HepG2 (cell line): ENCODE results near the gene NDUFV1. TPM values are rescaled to one million over a fixed set of nuclear protein-coding genes. Genes with fewer than 3 reads are reported as not detected.

Experiments used
- ATAC-seq: fragments of 200-7000 bp; cut with Tn5 transposase; 3 replicates; pipeline ENCODE4 v1.9.1; 2020; ENCODE audit warnings: mild to moderate bottlenecking, moderate library complexity
- Bru-seq: library from RNA; stranded (reverse); fragments of 400-500 nt; gene quantifications from one replicate; lab custom pipeline; 2021; lab: Mats Ljungman, UMichigan
- BruChase-seq, 2 experiments: library from RNA; stranded (reverse); fragments of 400-500 nt; gene quantifications; one replicate each; lab custom pipeline; 2021; lab: Mats Ljungman, UMichigan
- BruUV-seq: library from RNA; stranded (reverse); fragments of 400-500 nt; replicated peaks from 2 replicates; lab custom pipeline; 2021; lab: Mats Ljungman, UMichigan
- CTCF ChIA-PET: fragments of 300-600 bp; formaldehyde crosslinking; extraction: SDS; loops from one replicate; lab custom pipeline; 2021; ENCODE audit warnings: low total read pairs, inconsistent platforms, low intra/inter-chr PET ratio; lab: Yijun Ruan, JAX
- POLR2A ChIA-PET: fragments of 350-600 bp; sonication (Branson Sonifier 250); formaldehyde crosslinking; loops from one replicate; lab custom pipeline; 2020; ENCODE audit warnings: antibody characterized with exemption, inconsistent platforms; lab: Yijun Ruan, JAX
- DNase-seq: peaks from one replicate; pipeline ENCODE4 v3.0.0-alpha.2; 2015; ENCODE audit warnings: low spot score
- FAIRE-seq: peaks from 3 replicates; lab custom pipeline; 2011; peaks lifted over from hg19 to GRCh38; lab: Jason Lieb, UNC
- H2AFZ ChIP-seq: one replicate; pipeline ENCODE4 v1.6.1; 2011; ENCODE audit warnings: low read length, inconsistent platforms
- H3K27ac ChIP-seq: fragments of 300-600 bp; 3 replicates; pipeline ENCODE4 v1.8.0; 2011; ENCODE audit warnings: mixed run types, mild to moderate bottlenecking, mixed read lengths, low read length, inconsistent platforms; ENCODE audit not compliant: insufficient read depth; ENCODE audit errors: extremely low read length
- H3K27me3 ChIP-seq, 2 experiments: fragments of 200-600 bp in 1 of 2; 2 replicates in 1 of 2; 3 replicates in 1 of 2; pipeline versions ENCODE4 v1.6.0 to v1.8.0; 2011; ENCODE audit warnings: low read length in 2 of 2, mild to moderate bottlenecking in 2 of 2, moderate library complexity in 2 of 2, inconsistent platforms in 1 of 2; ENCODE audit not compliant: insufficient read depth in 2 of 2, control insufficient read depth in 1 of 2
- H3K36me3 ChIP-seq, 2 experiments: fragments of 200-600 bp in 1 of 2; replicated peaks in 1 of 2; 2 replicates in 1 of 2; 3 replicates in 1 of 2; pipeline versions ENCODE4 v1.5.1 to v1.8.0; 2011; ENCODE audit warnings: low read length in 2 of 2, inconsistent platforms in 1 of 2; ENCODE audit not compliant: insufficient read depth in 2 of 2, control insufficient read depth in 1 of 2
- H3K4me1 ChIP-seq: 2 replicates; pipeline ENCODE4 v1.5.1; 2012; ENCODE audit warnings: low read length, inconsistent platforms; ENCODE audit not compliant: insufficient read depth
- H3K4me2 ChIP-seq: 2 replicates; pipeline ENCODE4 v1.6.0; 2011; ENCODE audit warnings: low read depth, low read length, inconsistent platforms
- H3K4me3 ChIP-seq, 3 experiments: fragments of 200-600 bp in 1 of 3; sonication (generic), shearing (Covaris generic) in 1 of 3; replicated peaks in 1 of 3; 2 replicates each; pipeline ENCODE4 v1.5.1; 2011 to 2016; ENCODE audit warnings: low read length in 3 of 3, inconsistent platforms in 2 of 3, low read depth in 2 of 3, mild to moderate bottlenecking in 2 of 3, control low read depth in 1 of 3, mixed read lengths in 1 of 3; ENCODE audit not compliant: insufficient read depth in 1 of 3
- H3K79me2 ChIP-seq: one replicate; pipeline ENCODE4 v1.6.1; 2011; ENCODE audit warnings: low read length, inconsistent platforms; ENCODE audit not compliant: insufficient read depth
- H3K9ac ChIP-seq: 2 replicates; pipeline ENCODE4 v1.6.0; 2011; ENCODE audit warnings: mild to moderate bottlenecking, low read depth, low read length, inconsistent platforms; ENCODE audit not compliant: insufficient read depth
- H3K9me3 ChIP-seq: 2 replicates; pipeline ENCODE4 v1.5.1; 2012; ENCODE audit warnings: mild to moderate bottlenecking, low read length
- H4K20me1 ChIP-seq: 2 replicates; pipeline ENCODE4 v1.6.0; 2011; ENCODE audit warnings: inconsistent platforms, mild to moderate bottlenecking, low read length, moderate library complexity; ENCODE audit not compliant: insufficient read depth
- ATF6 ChIP-seq: sonication (generic); formaldehyde crosslinking; conservative IDR thresholded peaks from 2 replicates; pipeline ENCODE4 v1.4.0; 2020; ENCODE audit warnings: missing genetic modification reagents
- DBP ChIP-seq: sonication (generic); formaldehyde crosslinking; IDR thresholded peaks from 2 replicates; pipeline ENCODE4 v1.4.0; 2020; ENCODE audit warnings: missing genetic modification reagents; ENCODE audit errors: not compliant biosample characterization
- HNRNPK ChIP-seq: fragments of 200-400 bp; formaldehyde crosslinking; IDR thresholded peaks from 2 replicates; pipeline ENCODE4 v1.6.1; 2018; ENCODE audit warnings: low read length, low read depth, moderate library complexity, mild to moderate bottlenecking; ENCODE audit not compliant: poor library complexity, severe bottlenecking
- MXD4 ChIP-seq: IDR thresholded peaks from 2 replicates; pipeline ENCODE4 v1.6.1; 2016; ENCODE audit warnings: mild to moderate bottlenecking, missing biosample characterization, missing genetic modification reagents
- NONO ChIP-seq, 2 experiments: fragments of 450-650 bp in 1 of 2; sonication (generic) in 1 of 2; formaldehyde crosslinking in 1 of 2; IDR thresholded peaks in 1 of 2; conservative IDR thresholded peaks in 1 of 2; 2 replicates each; pipeline versions ENCODE4 v1.6.1 to v1.8.0; 2017 to 2022; ENCODE audit warnings: mild to moderate bottlenecking in 1 of 2, missing genetic modification reagents in 1 of 2, moderate library complexity in 1 of 2
- NR2C2 ChIP-seq: sonication (generic); formaldehyde crosslinking; IDR thresholded peaks from 2 replicates; pipeline ENCODE4 v1.4.0; 2020; ENCODE audit warnings: missing genetic modification reagents, mild to moderate bottlenecking, moderate library complexity, borderline replicate concordance
- RBFOX2 ChIP-seq: fragments of 200-400 bp; formaldehyde crosslinking; IDR thresholded peaks from 2 replicates; pipeline ENCODE4 v1.6.1; 2017; ENCODE audit warnings: low read depth, mild to moderate bottlenecking, low read length
- RELA ChIP-seq: sonication (generic); formaldehyde crosslinking; IDR thresholded peaks from 2 replicates; pipeline ENCODE4 v1.4.0; 2020; ENCODE audit warnings: missing genetic modification reagents
- RFX5 ChIP-seq: IDR thresholded peaks from 2 replicates; pipeline ENCODE4 v1.6.1; 2011; ENCODE audit warnings: low read depth, low read length, improper control_type of control experiment
- U2AF2 ChIP-seq: fragments of 200-400 bp; formaldehyde crosslinking; IDR thresholded peaks from 2 replicates; pipeline ENCODE4 v1.6.1; 2017; ENCODE audit warnings: low read depth, mild to moderate bottlenecking, low read length
- ZBTB2 ChIP-seq: sonication (generic); formaldehyde crosslinking; IDR thresholded peaks from 2 replicates; pipeline ENCODE4 v1.8.0; 2022; ENCODE audit warnings: low read depth, missing genetic modification reagents
- WGBS: methylation state at CpG from one replicate; pipeline ENCODE4 v1.1.6; 2017; ENCODE audit warnings: low lambda C conversion rate; 5-methylcytosine and 5-hydroxymethylcytosine counted together
- in situ Hi-C: cut with HindIII; loops from 2 replicates; pipeline ENCODE4 v1.10.0; 2017; ENCODE audit warnings: low pct_unique_long_range_greater_than_20kb; ENCODE audit not compliant: extremely low pct_ligation_motif_present
- intact Hi-C: fragments of 100-400 bp; cut with micrococcal nuclease; formaldehyde crosslinking; loops from one replicate; pipeline ENCODE4 v1.10.0; 2022; ENCODE audit not compliant: unreplicated experiment
- long read RNA-seq, 2 experiments: library from RNA in 1 of 2; library from polyadenylated mRNA in 1 of 2; stranded (forward) in 1 of 2; unstranded in 1 of 2; transcript quantifications; one replicate each; pipeline ENCODE4 v2.0.0, GENCODE V29; 2019 to 2022
- polyA minus RNA-seq, 3 experiments: library from RNA; depleted of rRNA, polyadenylated mRNA; stranded (reverse); fragments of >200 nt; gene quantifications; 2 replicates each; pipeline ENCODE4 v1.2.3, GENCODE V29; 2011; ENCODE audit warnings: low replicate concordance in 1 of 3
- polyA plus RNA-seq, 8 experiments: library from polyadenylated mRNA; depleted of rRNA in 3 of 8; stranded (reverse) in 7 of 8; unstranded in 1 of 8; fragments of >200 nt; fragmentation: Illumina TruSeq in 4 of 8; extraction: Trizol in 4 of 8; gene quantifications; 2 replicates each; pipeline versions ENCODE4 v1.2.1 to v1.2.3, GENCODE V29; 2011 to 2016; ENCODE audit warnings: low read depth in 4 of 8, missing spikeins in 1 of 8, mixed read lengths in 1 of 8; ENCODE audit not compliant: insufficient read depth in 1 of 8
- total RNA-seq, 5 experiments: library from RNA; depleted of rRNA; stranded (reverse); fragments of >200 nt; fragmentation: Illumina TruSeq; extraction: Trizol; gene quantifications; 2 replicates each; pipeline ENCODE4 v1.2.3, GENCODE V29; 2016; ENCODE audit warnings: low read depth in 1 of 5

NDUFV1 gene
- total RNA-seq (2016; rRNA removed; fragmentation: Illumina TruSeq; extraction: Trizol) (137 and 140 TPM in 2 replicates), polyA plus RNA-seq (2011; rRNA removed) (88.9 and 92.4 TPM in 2 replicates), polyA minus RNA-seq (2011; rRNA and poly(A)+ RNA removed; ENCODE audit: low replicate concordance) (124 and 164 TPM in 2 replicates), Bru-seq, nascent RNA (percentile 72 among the genes with signal in this experiment), BruChase-seq, experiment 1, labeled RNA remaining after a 6-hour chase (percentile 83 among the genes with signal in this experiment), BruChase-seq, experiment 2, labeled RNA remaining after a 2-hour chase (percentile 78 among the genes with signal in this experiment)
- 56.4 and 57.7 TPM in 2 replicates for total RNA-seq (2016; cell fraction: cytosol; rRNA removed; fragmentation: Illumina TruSeq; extraction: Trizol; ENCODE audit: low read depth)
- 130 and 141 TPM in 2 replicates for total RNA-seq (2016; cell fraction: insoluble cytoplasmic fraction; rRNA removed; fragmentation: Illumina TruSeq; extraction: Trizol)
- 58.9 and 72.8 TPM in 2 replicates for total RNA-seq (2016; cell fraction: membrane; rRNA removed; fragmentation: Illumina TruSeq; extraction: Trizol)
- total RNA-seq (2016; cell fraction: nucleus; rRNA removed; fragmentation: Illumina TruSeq; extraction: Trizol) = 73.7 and 87.9 TPM in 2 replicates
- polyA plus RNA-seq (2011; cell fraction: cytosol; rRNA removed) = 80.9 and 124 TPM in 2 replicates
- 241 and 294 TPM in 2 replicates for polyA plus RNA-seq (2011; cell fraction: nucleus; rRNA removed)
- polyA plus RNA-seq (2012) = 86.7 and 89.4 TPM in 2 replicates
- polyA plus RNA-seq (2016; cell fraction: cytosol; fragmentation: Illumina TruSeq; extraction: Trizol; ENCODE audit: low read depth) = 41.2 and 47.2 TPM in 2 replicates
- polyA plus RNA-seq (2016; cell fraction: insoluble cytoplasmic fraction; fragmentation: Illumina TruSeq; extraction: Trizol; ENCODE audit: low read depth) = 109 and 121 TPM in 2 replicates
- 38.1 and 45.1 TPM in 2 replicates for polyA plus RNA-seq (2016; cell fraction: membrane; fragmentation: Illumina TruSeq; extraction: Trizol; ENCODE audit: low read depth)
- 169 and 179 TPM in 2 replicates for polyA plus RNA-seq (2016; cell fraction: nucleus; fragmentation: Illumina TruSeq; extraction: Trizol; ENCODE audit: insufficient read depth, low read depth)
- 50.1 and 58.7 TPM in 2 replicates for polyA minus RNA-seq (2011; cell fraction: cytosol; rRNA and poly(A)+ RNA removed)
- 52.5 and 56.4 TPM in 2 replicates for polyA minus RNA-seq (2011; cell fraction: nucleus; rRNA and poly(A)+ RNA removed)
- long read RNA-seq, experiment 1, transcript NDUFV1-201 (10 exons, 1,596 nt) = major isoform, 195 of 220 reads
- long read RNA-seq, experiment 1, partial matches to known transcripts = 11 of 220 reads
- long read RNA-seq, experiment 1, other reads (novel, unspliced or antisense) = 13 of 220 reads
- long read RNA-seq, experiment 2, transcript NDUFV1-201 (10 exons, 1,596 nt) = major isoform, 151 of 229 reads
- long read RNA-seq, experiment 2, partial matches to known transcripts = 37 of 229 reads
- long read RNA-seq, experiment 2, other reads (novel, unspliced or antisense) = 32 of 229 reads

GRCh38 chr11:67606492-67607295 is at the start of gene NDUFV1:
Gene NDUFV1 (plus strand): TSS chr11:67606936. CDS start chr11:67607005, 69 bp downstream.
- H4K20me1 ChIP-seq = no peaks in the 10 kb centered on the region
- H2AFZ ChIP-seq = peak within 1 kb of the TSS; percentile 82
- DNase-seq (peak; percentile 90), FAIRE-seq (peak; percentile 93), ATAC-seq (peak; percentile 97)
- peaks cover 6 to 31% of the 10 kb centered on the region in 2 experiments; a peak in 3 of 5 replicates for H3K36me3 ChIP-seq
- intact Hi-C loops = loop anchor here (1.0 kb wide), 2 partner anchors 25 to 34 kb away; no protein-coding TSS in a partner anchor
- 2% methylated on average over 9 of the region's 69 CpGs for WGBS
- BruUV-seq = no TSS peak
- peaks cover 6% of the 10 kb centered on the region; the same call in 1 of the 2 replicates for H3K9me3 ChIP-seq
- H3K4me2 ChIP-seq = peak within 1 kb of the TSS; percentile 92
- CTCF ChIA-PET = interaction anchor here (0.6 to 1.7 kb wide), 2 partner anchors 34 to 98 kb away, joined by 3 to 20 read pairs; no protein-coding TSS in a partner anchor
- POLR2A ChIA-PET = interaction anchor here (1.5 kb wide), 1 partner anchor 23 kb away, joined by 7 read pairs; the partner anchor contains the start of gene NUDT8
- peaks cover 2 to 10% of the 10 kb centered on the region in 2 experiments; a peak in 2 of 5 replicates for H3K27me3 ChIP-seq
- peak within 1 kb of the TSS; percentile 37 for H3K27ac ChIP-seq
- in situ Hi-C loops = no loop called here
- peak within 1 kb of the TSS; percentile 85 for H3K9ac ChIP-seq
- H3K4me1 ChIP-seq = peaks cover 21% of the 10 kb centered on the region
- H3K4me3 ChIP-seq = peak within 1 kb of the TSS; percentile 81 to 92 (median 88)
- H3K79me2 ChIP-seq = peaks cover 8% of the 10 kb centered on the region
- TF ChIP-seq MXD4 (CRISPR knock-in tag) (peak; percentile 70; the same call in 1 of the 2 replicates), RBFOX2 (peak; percentile 95), U2AF2 (no peak), RELA (peak; percentile 70; the same call in 1 of the 2 replicates), NONO (IDR thresholded peaks at IDR 0.05) (no peak), NONO (CRISPR knock-in tag; conservative IDR thresholded peaks at IDR 0.05) (peak; percentile 76; the same call in 1 of the 2 replicates), NR2C2 (CRISPR knock-in tag) (peak; percentile 90), ATF6 (no peak), ZBTB2 (CRISPR knock-in tag) (no peak), DBP (CRISPR knock-in tag) (no peak), RFX5 (peak; percentile 49; the same call in 1 of the 2 replicates), HNRNPK (no peak)
